GM10847 (cell line): ENCODE results near the gene SUV39H1.
A peak's percentile ranks its signal among the peaks of the same experiment; 100 is the strongest.

Experiments used
- POLR2A ChIP-seq: IDR thresholded peaks from 2 replicates; pipeline ENCODE4 v1.6.1; 2011; ENCODE audit not compliant: insufficient read length; ENCODE audit errors: extremely low read depth

Gene SUV39H1

GRCh38 chrX:48689208-48689920, 7.2 kb upstream of the SUV39H1 start:
- no peak for TF ChIP-seq POLR2A

- TF ChIP-seq POLR2A, result no peak
These were observed 1.6 kb upstream of the SUV39H1 start for GRCh38 chrX:48694776-48695533.

DNA sequence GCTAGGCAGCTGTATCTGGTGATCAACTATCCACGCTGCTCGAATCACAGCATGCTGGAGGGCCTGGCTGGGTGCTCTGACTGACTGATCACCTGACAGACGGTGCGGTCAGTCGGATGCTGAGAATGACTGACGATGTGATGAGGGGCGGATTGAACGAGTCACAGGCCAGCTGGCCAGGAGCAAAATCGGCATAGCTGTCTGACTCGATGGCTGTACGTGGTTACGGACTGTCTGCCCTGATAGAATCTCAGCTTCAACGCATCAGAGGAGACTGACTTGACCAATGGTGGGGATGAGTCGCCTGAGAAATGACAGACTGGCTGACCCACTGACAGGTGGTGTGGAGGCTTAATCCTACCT, 1.0 kb upstream of the SUV39H1 start:
- TF ChIP-seq POLR2A, result no peak

GRCh38 chrX:48695925-48696300, 621 bp upstream of the SUV39H1 start:
- TF ChIP-seq POLR2A, result no peak

DNA sequence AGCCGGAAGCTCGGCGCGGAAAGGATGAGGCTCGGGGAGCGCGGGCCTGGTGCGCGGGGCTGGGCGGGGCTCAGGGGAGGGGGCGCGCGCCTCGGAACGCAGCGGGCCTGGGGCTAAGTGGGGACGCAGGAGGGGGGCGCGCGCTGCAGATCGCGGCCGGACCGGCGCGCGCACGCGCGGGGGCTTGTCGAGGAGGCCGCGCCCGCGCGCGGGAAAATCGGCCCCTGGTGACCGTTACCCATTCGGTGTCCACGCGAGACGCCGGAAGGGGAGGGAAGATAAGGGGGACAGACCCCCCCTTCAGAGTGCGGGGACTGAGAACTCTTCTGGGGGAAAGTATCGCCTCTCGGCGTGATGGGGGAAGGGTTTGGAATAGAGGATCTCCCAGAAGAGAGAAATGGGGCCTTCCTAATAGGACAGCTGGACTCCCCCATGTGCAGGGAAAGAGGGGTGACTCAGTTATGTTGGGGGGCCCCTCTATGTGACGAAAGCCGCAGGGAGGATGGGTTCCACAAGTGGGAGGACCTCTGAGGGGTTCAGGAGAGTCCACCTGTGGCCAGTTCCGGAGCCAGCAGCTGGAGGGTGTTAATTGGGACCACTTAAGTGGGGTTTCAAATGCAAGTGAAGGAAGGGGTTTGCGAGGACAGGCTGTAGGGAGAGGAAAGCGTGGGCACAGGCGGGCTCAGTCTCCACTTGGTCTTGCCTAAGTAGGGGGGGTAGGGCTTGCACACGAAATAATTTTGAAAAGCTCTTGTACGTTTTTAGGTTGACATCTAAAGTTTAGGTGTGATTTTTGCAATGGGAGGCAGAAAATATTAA, 584 bp downstream of the SUV39H1 start:
- peak; percentile 9 for TF ChIP-seq POLR2A

GRCh38 chrX:48698306-48698705, 1.8 kb downstream of the SUV39H1 start:
- TF ChIP-seq POLR2A, result no peak

- TF ChIP-seq POLR2A, result no peak
These were observed 3.7 kb downstream of the SUV39H1 start for GRCh38 chrX:48700246-48700645.

DNA sequence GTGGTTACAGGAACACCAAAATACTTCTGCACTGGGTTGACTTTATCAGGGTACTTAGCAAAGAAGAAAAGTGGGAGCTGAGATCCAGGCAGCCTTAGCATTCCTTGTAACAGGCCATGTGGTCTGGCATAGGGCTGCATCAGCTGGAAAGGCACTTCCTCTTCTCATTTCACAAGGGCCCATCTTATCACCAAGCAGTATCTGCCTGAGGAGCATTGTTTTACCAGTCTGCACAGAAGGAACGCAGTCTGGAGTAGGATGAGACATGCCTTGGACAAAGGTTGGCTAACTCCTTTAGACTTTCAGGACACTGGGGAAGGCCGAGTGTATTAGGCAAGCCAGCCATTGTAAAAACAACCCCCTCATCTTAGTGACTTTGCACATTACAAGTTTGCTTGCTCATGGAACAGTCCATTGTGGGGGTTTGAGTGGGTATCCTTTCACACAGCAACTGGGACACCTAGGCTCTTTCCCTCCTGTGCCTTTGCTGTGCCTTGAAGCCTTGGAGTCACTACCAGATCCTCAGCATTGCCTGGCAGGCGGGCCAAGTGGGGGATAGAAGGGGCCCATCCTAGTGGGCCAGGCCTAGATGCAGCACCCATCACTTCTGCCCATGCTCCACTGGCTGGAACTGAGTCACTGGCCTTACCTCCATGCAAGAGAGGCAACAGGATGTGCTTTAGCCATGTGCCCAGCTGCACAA, 4.6 kb downstream of the SUV39H1 start:
- TF ChIP-seq POLR2A, result no peak

DNA sequence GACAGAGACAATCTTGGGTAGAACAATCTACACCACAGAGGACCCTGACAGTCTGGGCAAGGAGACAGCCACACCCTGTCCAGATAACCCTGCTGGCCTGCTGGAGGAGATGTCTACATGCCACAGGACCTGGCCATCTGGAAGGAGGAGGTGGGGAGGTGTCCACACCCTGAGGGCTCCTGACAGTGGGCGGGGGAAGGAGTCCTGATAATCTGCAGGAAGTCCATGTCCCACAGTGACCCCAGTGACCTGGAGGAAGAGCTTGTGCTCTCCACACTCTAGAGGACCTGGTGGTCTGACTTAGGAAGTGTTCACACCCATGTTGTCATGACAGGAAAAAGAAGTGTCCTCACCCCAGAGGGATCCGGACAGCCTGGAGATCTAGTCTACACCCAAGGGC, 5.5 kb downstream of the SUV39H1 start:
- no peak for TF ChIP-seq POLR2A

DNA sequence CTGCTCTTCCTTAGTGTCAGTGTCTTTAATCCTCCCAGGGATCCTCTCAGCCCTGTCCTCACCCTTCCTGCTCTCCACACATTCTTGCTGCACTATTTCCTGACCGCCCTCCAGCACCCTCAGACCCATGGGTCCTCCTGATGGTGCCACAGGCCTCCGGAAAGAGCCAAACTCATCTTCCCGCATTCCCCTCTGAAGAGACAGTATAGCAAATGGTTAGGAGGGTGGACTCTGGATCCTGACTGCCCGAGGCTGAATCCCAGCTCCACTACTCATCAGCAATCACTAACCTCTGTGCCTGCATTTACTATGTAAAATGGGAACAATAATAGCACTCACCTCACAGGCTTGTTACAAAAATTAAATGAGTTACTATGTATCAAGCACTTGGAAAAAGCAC, 6.2 kb downstream of the SUV39H1 start:
- no peak for TF ChIP-seq POLR2A

- no peak for TF ChIP-seq POLR2A
These were observed 6.7 kb downstream of the SUV39H1 start for GRCh38 chrX:48703228-48703627.

GRCh38 chrX:48703642-48704481, 7.3 kb downstream of the SUV39H1 start:
- no peak for TF ChIP-seq POLR2A

DNA sequence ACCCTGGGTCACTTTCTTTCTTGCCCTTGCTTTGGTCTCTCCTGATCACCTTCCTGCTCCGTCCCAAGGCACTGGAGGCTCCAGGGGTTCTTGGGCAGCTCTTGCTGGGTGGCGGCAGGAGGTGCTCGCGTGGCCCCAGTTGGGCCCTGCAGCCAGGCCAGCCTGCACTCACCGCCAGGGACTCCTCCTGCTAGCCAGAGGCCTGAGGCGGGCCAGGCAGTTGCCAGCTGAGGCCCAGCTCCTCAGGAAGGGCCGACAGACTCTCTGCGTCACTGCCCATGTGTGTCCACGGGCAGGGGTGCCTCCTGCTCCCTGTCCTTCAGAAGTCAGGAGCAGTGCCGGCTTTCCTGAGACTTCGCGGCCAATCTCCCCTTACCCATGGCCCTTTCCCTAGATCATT, 9.3 kb downstream of the SUV39H1 start:
- no peak for TF ChIP-seq POLR2A

- TF ChIP-seq POLR2A, result no peak
These were observed 13.1 kb downstream of the SUV39H1 start for GRCh38 chrX:48709522-48710112.
